ENCODE results near the gene RAD50. TPM values are rescaled to one million over a fixed set of nuclear protein-coding genes. Genes with fewer than 3 reads are reported as not detected.

The RAD50 gene
- polyA plus RNA-seq, 1 of the 3 experiments (the other 2 are of a cell fraction) = 20.0 TPM

DNA sequence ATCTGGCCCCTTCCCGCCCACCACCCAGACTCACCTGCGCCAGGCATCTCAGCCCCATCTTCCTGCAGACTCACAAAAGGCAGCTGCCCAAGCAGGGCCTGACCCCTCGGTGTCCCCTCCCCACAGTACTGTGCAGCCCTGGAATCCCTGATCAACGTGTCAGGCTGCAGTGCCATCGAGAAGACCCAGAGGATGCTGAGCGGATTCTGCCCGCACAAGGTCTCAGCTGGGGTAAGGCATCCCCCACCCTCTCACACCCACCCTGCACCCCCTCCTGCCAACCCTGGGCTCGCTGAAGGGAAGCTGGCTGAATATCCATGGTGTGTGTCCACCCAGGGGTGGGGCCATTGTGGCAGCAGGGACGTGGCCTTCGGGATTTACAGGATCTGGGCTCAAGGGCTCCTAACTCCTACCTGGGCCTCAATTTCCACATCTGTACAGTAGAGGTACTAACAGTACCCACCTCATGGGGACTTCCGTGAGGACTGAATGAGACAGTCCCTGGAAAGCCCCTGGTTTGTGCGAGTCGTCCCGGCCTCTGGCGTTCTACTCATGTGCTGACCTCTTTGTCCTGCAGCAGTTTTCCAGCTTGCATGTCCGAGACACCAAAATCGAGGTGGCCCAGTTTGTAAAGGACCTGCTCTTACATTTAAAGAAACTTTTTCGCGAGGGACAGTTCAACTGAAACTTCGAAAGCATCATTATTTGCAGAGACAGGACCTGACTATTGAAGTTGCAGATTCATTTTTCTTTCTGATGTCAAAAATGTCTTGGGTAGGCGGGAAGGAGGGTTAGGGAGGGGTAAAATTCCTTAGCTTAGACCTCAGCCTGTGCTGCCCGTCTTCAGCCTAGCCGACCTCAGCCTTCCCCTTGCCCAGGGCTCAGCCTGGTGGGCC, 103.1 kb downstream of the RAD50 start:
- Histone ChIP-seq H4K20me1 (ENCODE audit: insufficient read depth) (no peaks in the 10 kb centered on the region), H3K36me3 (replicated peaks in 1 of 2; ENCODE audit: control insufficient read depth in 1 of 2, insufficient read depth in 2 of 2, low read length in 1 of 2) (no peaks in the 10 kb centered on the region), H2AFZ (ENCODE audit: low read depth) (no peak overlapping the region), H3K4me1 (ENCODE audit: control insufficient read depth in 1 of 2, insufficient read depth in 2 of 2, low read depth in 1 of 2, low read length in 1 of 2) (peaks cover 0 to 9% of the 10 kb centered on the region in 2 experiments; a peak in 1 of 4 replicates), H3K79me2 (ENCODE audit: insufficient read depth) (no peaks in the 10 kb centered on the region), H3K9me2 (no peaks in the 10 kb centered on the region), H3K9me3 (no peaks in the 10 kb centered on the region), H3K27me3 (ENCODE audit: insufficient read depth) (no peaks in the 10 kb centered on the region), H3F3A (replicated peaks; ENCODE audit: insufficient read depth) (no peaks in the 10 kb centered on the region), H3K9ac (no peak overlapping the region), H3K27ac (ENCODE audit: low read depth in 2 of 2, low read length in 1 of 2) (no peak overlapping the region), H3K4me2 (no peak overlapping the region), H3K4me3 (ENCODE audit: low read depth in 2 of 2, low read length in 1 of 2) (no peak overlapping the region)
- ChIA-PET CTCF (interaction anchor here (0.7 to 1.5 kb wide), 6 partner anchors 9 to 158 kb away, joined by 3 to 4 read pairs (median 3); no protein-coding TSS in a partner anchor), POLR2A (no interaction called here)
- 94% methylated on average over 16 of the region's 23 CpGs for WGBS (ENCODE audit: low lambda C conversion rate)
- DNase-seq = no peak
- TF ChIP-seq RAD21 (IDR thresholded peaks at IDR 0.05; ENCODE audit: low read length) (no peak), SIN3A (IDR thresholded peaks at IDR 0.05; ENCODE audit: borderline replicate concordance, low read depth, low read length) (no peak), CHD2 (IDR thresholded peaks at IDR 0.05; ENCODE audit: low read length, partially characterized antibody) (no peak), EP300 (IDR thresholded peaks at IDR 0.05; ENCODE audit: borderline replicate concordance in 1 of 2, low read depth in 1 of 2, low read length in 1 of 2) (no peak), RCOR1 (IDR thresholded peaks at IDR 0.05; ENCODE audit: low read length) (no peak), NRF1 (IDR thresholded peaks at IDR 0.05; ENCODE audit: low read depth, low read length) (no peak), TAF1 (IDR thresholded peaks at IDR 0.05; ENCODE audit: borderline replicate concordance, low read depth, low read length) (no peak), MAX (IDR thresholded peaks at IDR 0.05; ENCODE audit: low read depth) (no peak), NFIC (IDR thresholded peaks at IDR 0.05; ENCODE audit: borderline replicate concordance) (no peak), ELF1 (IDR thresholded peaks at IDR 0.05) (no peak), TEAD4 (IDR thresholded peaks at IDR 0.05; ENCODE audit: borderline replicate concordance, insufficient read depth) (no peak), EZH2phosphoT487 (IDR thresholded peaks at IDR 0.05; ENCODE audit: borderline replicate concordance, low read depth) (no peak), USF1 (IDR thresholded peaks at IDR 0.05; ENCODE audit: borderline replicate concordance, low read depth) (no peak), FOXM1 (IDR thresholded peaks at IDR 0.05; ENCODE audit: low read depth) (no peak)
- TF ChIP-seq, protein P1, sequence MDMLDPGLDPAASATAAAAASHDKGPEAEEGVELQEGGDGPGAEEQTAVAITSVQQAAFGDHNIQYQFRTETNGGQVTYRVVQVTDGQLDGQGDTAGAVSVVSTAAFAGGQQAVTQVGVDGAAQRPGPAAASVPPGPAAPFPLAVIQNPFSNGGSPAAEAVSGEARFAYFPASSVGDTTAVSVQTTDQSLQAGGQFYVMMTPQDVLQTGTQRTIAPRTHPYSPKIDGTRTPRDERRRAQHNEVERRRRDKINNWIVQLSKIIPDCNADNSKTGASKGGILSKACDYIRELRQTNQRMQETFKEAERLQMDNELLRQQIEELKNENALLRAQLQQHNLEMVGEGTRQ (IDR thresholded peaks at IDR 0.05; ENCODE audit: borderline replicate concordance, low read depth, low read length) = no peak
- TF ChIP-seq, protein P2, sequence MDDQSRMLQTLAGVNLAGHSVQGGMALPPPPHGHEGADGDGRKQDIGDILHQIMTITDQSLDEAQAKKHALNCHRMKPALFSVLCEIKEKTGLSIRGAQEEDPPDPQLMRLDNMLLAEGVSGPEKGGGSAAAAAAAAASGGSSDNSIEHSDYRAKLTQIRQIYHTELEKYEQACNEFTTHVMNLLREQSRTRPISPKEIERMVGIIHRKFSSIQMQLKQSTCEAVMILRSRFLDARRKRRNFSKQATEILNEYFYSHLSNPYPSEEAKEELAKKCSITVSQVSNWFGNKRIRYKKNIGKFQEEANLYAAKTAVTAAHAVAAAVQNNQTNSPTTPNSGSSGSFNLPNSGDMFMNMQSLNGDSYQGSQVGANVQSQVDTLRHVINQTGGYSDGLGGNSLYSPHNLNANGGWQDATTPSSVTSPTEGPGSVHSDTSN (IDR thresholded peaks at IDR 0.05) = no peak
- TF ChIP-seq, protein P3, sequence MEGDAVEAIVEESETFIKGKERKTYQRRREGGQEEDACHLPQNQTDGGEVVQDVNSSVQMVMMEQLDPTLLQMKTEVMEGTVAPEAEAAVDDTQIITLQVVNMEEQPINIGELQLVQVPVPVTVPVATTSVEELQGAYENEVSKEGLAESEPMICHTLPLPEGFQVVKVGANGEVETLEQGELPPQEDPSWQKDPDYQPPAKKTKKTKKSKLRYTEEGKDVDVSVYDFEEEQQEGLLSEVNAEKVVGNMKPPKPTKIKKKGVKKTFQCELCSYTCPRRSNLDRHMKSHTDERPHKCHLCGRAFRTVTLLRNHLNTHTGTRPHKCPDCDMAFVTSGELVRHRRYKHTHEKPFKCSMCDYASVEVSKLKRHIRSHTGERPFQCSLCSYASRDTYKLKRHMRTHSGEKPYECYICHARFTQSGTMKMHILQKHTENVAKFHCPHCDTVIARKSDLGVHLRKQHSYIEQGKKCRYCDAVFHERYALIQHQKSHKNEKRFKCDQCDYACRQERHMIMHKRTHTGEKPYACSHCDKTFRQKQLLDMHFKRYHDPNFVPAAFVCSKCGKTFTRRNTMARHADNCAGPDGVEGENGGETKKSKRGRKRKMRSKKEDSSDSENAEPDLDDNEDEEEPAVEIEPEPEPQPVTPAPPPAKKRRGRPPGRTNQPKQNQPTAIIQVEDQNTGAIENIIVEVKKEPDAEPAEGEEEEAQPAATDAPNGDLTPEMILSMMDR (IDR thresholded peaks at IDR 0.05) = no peak
